GM06990 (cell line): ENCODE data around the gene CAPN11.

ENCODE experiments used
- DNase-seq: peaks from one replicate; pipeline ENCODE4 v3.0.0-alpha.2; 2011; ENCODE audit not compliant: insufficient read length; ENCODE audit errors: extremely low read depth
- H3K27me3 ChIP-seq: replicated peaks from 2 replicates; pipeline ENCODE4 v1.6.0; 2011; ENCODE audit warnings: low read length; ENCODE audit not compliant: control insufficient read depth, insufficient read depth
- H3K36me3 ChIP-seq: 2 replicates; pipeline ENCODE4 v1.5.1; 2011; ENCODE audit warnings: low read length; ENCODE audit not compliant: control insufficient read depth, insufficient read depth
- H3K4me3 ChIP-seq: replicated peaks from 2 replicates; pipeline ENCODE4 v1.5.1; 2011; ENCODE audit warnings: low read depth, mild to moderate bottlenecking, control low read depth, low read length
- TF ChIP-seq, protein P1 (sequence below): IDR thresholded peaks from 2 replicates; pipeline ENCODE4 v1.5.1; 2011; ENCODE audit warnings: low read length, control low read depth, mild to moderate bottlenecking, inconsistent platforms; ENCODE audit not compliant: insufficient read depth, poor library complexity, severe bottlenecking

The CAPN11 gene

DNA sequence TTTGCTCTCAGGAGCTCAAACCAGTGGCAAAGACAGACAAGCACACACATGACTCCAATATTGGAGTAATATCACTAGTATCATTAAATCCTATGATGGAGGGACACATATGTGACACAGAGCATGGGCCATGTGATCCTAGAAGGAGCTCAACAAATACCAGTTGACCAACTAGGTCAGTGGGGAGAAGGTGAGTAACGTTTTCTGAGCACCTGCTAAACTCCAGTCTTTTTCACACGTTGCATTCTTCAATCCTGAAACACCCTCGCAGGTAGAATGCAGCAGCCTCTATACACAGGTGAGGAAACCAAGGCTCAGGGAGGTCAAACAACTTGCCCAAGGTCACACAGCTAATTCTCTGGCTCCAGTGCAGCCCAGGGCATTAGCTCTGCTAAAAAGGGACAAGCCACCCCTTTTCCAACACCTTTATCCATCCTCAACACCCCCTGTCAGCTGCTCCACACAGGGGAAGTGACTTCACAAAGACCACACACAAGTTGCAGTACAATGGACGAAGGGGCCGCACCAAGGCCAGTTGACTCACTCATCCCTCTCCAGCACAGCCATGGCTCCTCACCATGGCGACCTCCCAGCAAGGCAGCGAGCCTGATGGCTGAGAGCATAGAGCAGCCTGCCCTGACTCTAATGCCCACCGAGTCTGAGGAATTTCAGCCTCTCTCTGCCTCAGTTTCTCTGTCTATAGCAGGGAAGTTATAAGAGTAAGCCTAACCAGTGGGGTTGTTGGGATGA, 4.4 kb downstream of the CAPN11 start:
- TF ChIP-seq, protein P1, sequence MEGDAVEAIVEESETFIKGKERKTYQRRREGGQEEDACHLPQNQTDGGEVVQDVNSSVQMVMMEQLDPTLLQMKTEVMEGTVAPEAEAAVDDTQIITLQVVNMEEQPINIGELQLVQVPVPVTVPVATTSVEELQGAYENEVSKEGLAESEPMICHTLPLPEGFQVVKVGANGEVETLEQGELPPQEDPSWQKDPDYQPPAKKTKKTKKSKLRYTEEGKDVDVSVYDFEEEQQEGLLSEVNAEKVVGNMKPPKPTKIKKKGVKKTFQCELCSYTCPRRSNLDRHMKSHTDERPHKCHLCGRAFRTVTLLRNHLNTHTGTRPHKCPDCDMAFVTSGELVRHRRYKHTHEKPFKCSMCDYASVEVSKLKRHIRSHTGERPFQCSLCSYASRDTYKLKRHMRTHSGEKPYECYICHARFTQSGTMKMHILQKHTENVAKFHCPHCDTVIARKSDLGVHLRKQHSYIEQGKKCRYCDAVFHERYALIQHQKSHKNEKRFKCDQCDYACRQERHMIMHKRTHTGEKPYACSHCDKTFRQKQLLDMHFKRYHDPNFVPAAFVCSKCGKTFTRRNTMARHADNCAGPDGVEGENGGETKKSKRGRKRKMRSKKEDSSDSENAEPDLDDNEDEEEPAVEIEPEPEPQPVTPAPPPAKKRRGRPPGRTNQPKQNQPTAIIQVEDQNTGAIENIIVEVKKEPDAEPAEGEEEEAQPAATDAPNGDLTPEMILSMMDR: no peak
- Histone ChIP-seq H3K4me3 (no peak overlapping the region), H3K36me3 (no peaks in the 10 kb centered on the region), H3K27me3 (no peaks in the 10 kb centered on the region; the same call in 1 of the 2 replicates)
- no peak for DNase-seq

DNA sequence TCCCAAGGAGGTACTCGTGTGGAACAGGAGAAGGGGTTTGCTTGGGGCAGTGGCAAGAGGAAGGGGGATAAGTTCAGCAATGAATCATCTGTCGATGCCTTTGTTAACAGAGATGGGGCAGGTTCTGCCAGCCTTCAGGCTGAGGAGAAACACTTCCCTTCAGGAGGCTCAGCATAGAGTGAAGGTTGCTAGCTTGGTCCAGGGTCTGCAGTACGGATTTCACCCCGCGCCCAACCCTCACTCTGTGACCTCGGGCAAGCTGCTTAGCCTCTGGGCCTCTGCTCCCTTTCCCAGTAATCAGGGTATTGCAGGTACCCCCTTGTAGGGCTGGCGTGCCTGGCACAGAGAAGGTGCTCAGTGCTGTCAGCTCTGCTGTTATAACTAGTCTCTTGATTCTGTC, 7.5 kb downstream of the CAPN11 start:
- H3K36me3 ChIP-seq: no peaks in the 10 kb centered on the region
- TF ChIP-seq, protein P1: no peak
- H3K27me3 ChIP-seq: no peaks in the 10 kb centered on the region
- DNase-seq: no peak
- no peak overlapping the region for H3K4me3 ChIP-seq

- H3K36me3 ChIP-seq: no peaks in the 10 kb centered on the region
- no peak for DNase-seq
- H3K27me3 ChIP-seq: no peaks in the 10 kb centered on the region
- H3K4me3 ChIP-seq: no peak overlapping the region
- TF ChIP-seq, protein P1: no peak
Measured at GRCh38 chr6:44166591-44167184, 8.1 kb downstream of the CAPN11 start.

GRCh38 chr6:44167567-44167966, 8.9 kb downstream of the CAPN11 start:
- TF ChIP-seq, protein P1: no peak
- Histone ChIP-seq H3K4me3 (no peak overlapping the region), H3K27me3 (no peaks in the 10 kb centered on the region), H3K36me3 (no peaks in the 10 kb centered on the region)
- no peak for DNase-seq

GRCh38 chr6:44169154-44169553, 10.5 kb downstream of the CAPN11 start:
- TF ChIP-seq, protein P1: no peak
- Histone ChIP-seq H3K36me3 (no peaks in the 10 kb centered on the region), H3K4me3 (no peak overlapping the region), H3K27me3 (no peaks in the 10 kb centered on the region)
- DNase-seq: no peak
